ENCODE data around the gene ELFN2.

- TF ChIP-seq RAD21 (IDR thresholded peaks at IDR 0.05) (no peak), RXRA (IDR thresholded peaks at IDR 0.05) (no peak), NR2F2 (IDR thresholded peaks at IDR 0.05) (no peak), CTCF (IDR thresholded peaks at IDR 0.05; ENCODE audit: low read depth, low read length, missing input control) (no peak), YY1 (IDR thresholded peaks at IDR 0.05) (no peak)
These were observed 68.9 kb downstream of the ELFN2 start for GRCh38 chr22:37358386-37358785.

Data from liver (tissue), 3 donors.